Measurements from ENCODE around the gene RAPH1.
"Not testable (repeated sequence)": the region's sequence is repeated elsewhere in the genome, so short reads cannot be mapped to it uniquely, and the experiment has no call there.

The RAPH1 gene

GRCh38 chr2:203476881-203477280 is 58.2 kb downstream of the RAPH1 start:
- DNase-seq = no peak

- DNase-seq = no peak
Measured at GRCh38 chr2:203471323-203471722, 63.8 kb downstream of the RAPH1 start.

- no peak for DNase-seq
Measured at GRCh38 chr2:203470371-203470770, 64.7 kb downstream of the RAPH1 start.

GRCh38 chr2:203469546-203469945 is 65.6 kb downstream of the RAPH1 start:
- DNase-seq = no peak

GRCh38 chr2:203463266-203463678 is 71.8 kb downstream of the RAPH1 start:
- no peak for DNase-seq

GRCh38 chr2:203462308-203462707 is 72.8 kb downstream of the RAPH1 start:
- no peak for DNase-seq

GRCh38 chr2:203461746-203462145 is 73.4 kb downstream of the RAPH1 start:
- DNase-seq = no peak

- no peak for DNase-seq
Measured at GRCh38 chr2:203455209-203455608, 79.9 kb downstream of the RAPH1 start.

GRCh38 chr2:203453858-203454451 is 81.1 kb downstream of the RAPH1 start:
- DNase-seq = no peak

- no peak for DNase-seq
Measured at GRCh38 chr2:203451689-203452088, 83.4 kb downstream of the RAPH1 start.

GRCh38 chr2:203451011-203451410 is 84.1 kb downstream of the RAPH1 start:
- DNase-seq = no peak

- no peak for DNase-seq
Measured at GRCh38 chr2:203450561-203450960, 84.5 kb downstream of the RAPH1 start.

GRCh38 chr2:203446780-203447179 is 88.3 kb downstream of the RAPH1 start:
- DNase-seq = no peak

- no peak for DNase-seq
Measured at GRCh38 chr2:203446071-203446481, 89.0 kb downstream of the RAPH1 start.

- DNase-seq = no peak
Measured at GRCh38 chr2:203444738-203445137, 90.4 kb downstream of the RAPH1 start.

- no peak for DNase-seq
Measured at GRCh38 chr2:203442463-203442862, 92.6 kb downstream of the RAPH1 start.

GRCh38 chr2:203441463-203441862 is 93.6 kb downstream of the RAPH1 start:
- no peak for DNase-seq

GRCh38 chr2:203440671-203441070 is 94.4 kb downstream of the RAPH1 start:
- DNase-seq = no peak

GRCh38 chr2:203438528-203438927 is 96.6 kb downstream of the RAPH1 start:
- no peak for DNase-seq

GRCh38 chr2:203437511-203437910 is 97.6 kb downstream of the RAPH1 start:
- DNase-seq = no peak

- DNase-seq = no peak
Measured at GRCh38 chr2:203436496-203436895, 98.6 kb downstream of the RAPH1 start.

- DNase-seq = no peak
Measured at GRCh38 chr2:203432811-203433210, 102.3 kb downstream of the RAPH1 start.

- no peak for DNase-seq
Measured at GRCh38 chr2:203431391-203432185, 103.5 kb downstream of the RAPH1 start.

- DNase-seq = not testable (repeated sequence)
Measured at GRCh38 chr2:203429643-203430042, 105.5 kb downstream of the RAPH1 start.

- no peak for DNase-seq
Measured at GRCh38 chr2:203427061-203427460, 108.0 kb downstream of the RAPH1 start.

All from NCI-H1436 treated with DMSO at 0.1 percent for 48 hours (cell line).